ENCODE data around the gene ADAMTSL4. TPM values are rescaled to one million over a fixed set of nuclear protein-coding genes. Genes with fewer than 3 reads are reported as not detected.
"Not testable (repeated sequence)": the region's sequence is repeated elsewhere in the genome, so short reads cannot be mapped to it uniquely, and the experiment has no call there.

The ADAMTSL4 gene
- total and polyA plus RNA-seq, 10 donors, result 2.8 to 19.1 (median 11.1) TPM

DNA sequence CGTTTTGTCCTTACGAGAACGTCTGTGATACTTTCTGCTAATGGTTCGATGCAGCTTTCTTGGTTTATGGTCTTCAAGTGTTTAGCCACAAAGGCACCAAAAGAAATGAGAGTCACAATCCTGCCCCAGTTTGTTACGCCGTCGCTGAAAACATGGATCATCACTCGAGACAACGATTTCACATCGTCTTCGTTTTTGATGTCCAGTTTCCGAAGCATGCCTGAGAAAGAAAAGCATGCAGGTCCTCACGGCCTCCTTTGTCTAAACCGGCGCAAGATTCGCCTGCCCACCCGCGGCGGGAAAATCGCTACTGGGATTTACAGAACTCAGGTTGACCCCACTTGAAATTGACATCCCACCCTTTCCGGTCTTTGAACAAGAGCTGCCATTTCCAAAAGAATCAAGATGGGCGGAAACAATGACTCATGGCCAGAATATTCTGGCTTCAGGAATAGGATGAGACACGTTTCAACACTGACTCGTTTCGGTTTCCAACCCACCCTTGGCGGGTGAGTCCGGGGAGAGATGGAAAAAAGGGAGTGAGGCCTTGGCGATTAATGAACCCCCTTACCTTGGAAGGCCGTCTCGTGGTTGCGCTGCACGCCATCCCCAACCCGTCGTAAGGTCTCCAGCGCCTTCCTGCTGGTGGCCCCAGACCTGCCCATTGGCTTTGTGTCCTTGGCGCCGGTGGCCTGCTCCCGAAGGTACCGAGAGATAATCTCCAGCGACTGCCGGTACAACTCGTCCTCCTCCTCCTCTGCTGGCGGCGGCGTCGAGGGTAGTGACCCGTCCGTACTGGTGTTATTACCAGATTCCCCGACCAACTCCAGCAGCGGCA is 29.3 kb downstream of the ADAMTSL4 start:
- Histone ChIP-seq H3K36me3 (peaks cover 0 to 50% (median 35%) of the 10 kb centered on the region in 6 donors), H3K4me3 (peak overlapping the region; percentile 70 to 96 (median 84)), H3K27ac (peak overlapping the region; percentile 95 to 100 (median 100)), H3K27me3 (replicated peaks in 1 of 7) (no peaks in the 10 kb centered on the region), H3K4me1 (peaks cover 35 to 73% (median 53%) of the 10 kb centered on the region in 6 donors), H3K9me3 (no peaks in the 10 kb centered on the region)
- peak in 2 of 3 donors; percentile 67 to 86 for TF ChIP-seq POLR2AphosphoS5 (IDR thresholded peaks at IDR 0.05)
- TF ChIP-seq, protein P1, sequence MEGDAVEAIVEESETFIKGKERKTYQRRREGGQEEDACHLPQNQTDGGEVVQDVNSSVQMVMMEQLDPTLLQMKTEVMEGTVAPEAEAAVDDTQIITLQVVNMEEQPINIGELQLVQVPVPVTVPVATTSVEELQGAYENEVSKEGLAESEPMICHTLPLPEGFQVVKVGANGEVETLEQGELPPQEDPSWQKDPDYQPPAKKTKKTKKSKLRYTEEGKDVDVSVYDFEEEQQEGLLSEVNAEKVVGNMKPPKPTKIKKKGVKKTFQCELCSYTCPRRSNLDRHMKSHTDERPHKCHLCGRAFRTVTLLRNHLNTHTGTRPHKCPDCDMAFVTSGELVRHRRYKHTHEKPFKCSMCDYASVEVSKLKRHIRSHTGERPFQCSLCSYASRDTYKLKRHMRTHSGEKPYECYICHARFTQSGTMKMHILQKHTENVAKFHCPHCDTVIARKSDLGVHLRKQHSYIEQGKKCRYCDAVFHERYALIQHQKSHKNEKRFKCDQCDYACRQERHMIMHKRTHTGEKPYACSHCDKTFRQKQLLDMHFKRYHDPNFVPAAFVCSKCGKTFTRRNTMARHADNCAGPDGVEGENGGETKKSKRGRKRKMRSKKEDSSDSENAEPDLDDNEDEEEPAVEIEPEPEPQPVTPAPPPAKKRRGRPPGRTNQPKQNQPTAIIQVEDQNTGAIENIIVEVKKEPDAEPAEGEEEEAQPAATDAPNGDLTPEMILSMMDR (IDR thresholded peaks at IDR 0.05 in 8 of 11, conservative IDR thresholded peaks at IDR 0.05 in 3 of 11), result peak in 1 of 11 experiments; percentile 3
- peak in 1 of 3 donors; percentile 55 for TF ChIP-seq POLR2A (IDR thresholded peaks at IDR 0.05)
- intact Hi-C loops (cut with DNase I; ENCODE audit: low total_unique reads), result no loop called here
- 0% methylated on average over 40 to 50 of the region's 50 CpGs for whole genome bisulfite sequencing, 5 donors
- peak; percentile 91 for DNase-seq

DNA sequence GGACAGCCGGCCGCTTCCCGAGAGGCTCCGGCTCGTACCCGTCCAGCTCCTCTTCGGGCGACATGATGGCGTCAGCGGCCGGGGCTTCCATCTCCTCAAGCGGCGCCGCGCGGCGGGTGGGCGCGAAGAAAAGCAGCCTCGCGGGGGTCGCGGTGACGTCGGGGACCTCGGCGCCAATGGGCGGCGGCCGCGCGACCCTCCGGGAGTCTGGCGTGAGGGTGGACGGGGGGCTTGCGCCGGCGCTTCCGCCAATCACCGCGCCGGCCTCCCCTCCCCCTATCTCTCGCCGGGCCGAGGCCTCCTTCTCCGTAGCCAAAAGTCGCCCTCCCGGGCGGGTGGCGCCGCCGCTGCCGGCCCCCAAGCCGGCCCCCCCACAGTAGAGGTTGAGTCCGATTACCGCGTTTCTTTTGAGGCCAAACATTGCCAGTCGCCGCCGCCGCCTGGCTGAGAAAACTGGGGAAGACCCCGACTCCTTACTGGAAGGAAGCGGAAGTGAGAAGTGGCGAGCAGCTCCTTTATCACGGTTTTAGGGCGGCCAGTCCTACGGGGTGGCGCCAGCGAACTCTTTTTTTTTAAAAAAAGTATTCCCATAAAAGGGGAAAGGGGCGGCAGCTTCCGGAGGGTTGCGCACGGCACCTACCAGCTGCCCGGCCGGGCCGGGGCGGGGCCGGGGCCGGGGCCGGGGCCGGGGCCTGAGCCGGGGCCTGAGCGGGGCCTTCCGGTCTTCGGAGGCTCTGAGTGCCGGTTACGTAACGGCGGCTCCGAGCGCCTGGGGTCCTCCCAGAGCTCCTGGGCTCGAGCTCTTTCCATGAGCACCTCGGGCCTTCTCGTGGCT is 30.1 kb downstream of the ADAMTSL4 start, which contains the start of gene MCL1:
TSS of gene MCL1 (minus strand) at position 501 of the 835 bp plus-strand sequence. CDS start at position 421, 80 bp downstream.
- no peaks in the 10 kb centered on the region for H3K9me3 ChIP-seq
- no peaks in the 10 kb centered on the region for H3K27me3 ChIP-seq (replicated peaks in 1 of 7)
- H3K27ac ChIP-seq, result peak within 1 kb of the TSS; percentile 95 to 100 (median 100)
- H3K4me1 ChIP-seq, result peaks cover 26 to 64% (median 45%) of the 10 kb centered on the region in 6 donors
- H3K4me3 ChIP-seq, result peak within 1 kb of the TSS; percentile 70 to 96 (median 84)
- TF ChIP-seq POLR2AphosphoS5 (IDR thresholded peaks at IDR 0.05), result peak; percentile 96 to 100 (median 96)
- TF ChIP-seq, protein P1 (IDR thresholded peaks at IDR 0.05 in 8 of 11, conservative IDR thresholded peaks at IDR 0.05 in 3 of 11), result peak in 6 of 11 experiments; percentile 19 to 52 (median 26)
- peak; percentile 93 to 98 (median 97) for TF ChIP-seq POLR2A (IDR thresholded peaks at IDR 0.05)
- DNase-seq, result peak; percentile 97
- H3K36me3 ChIP-seq, result peaks cover 0 to 41% (median 27%) of the 10 kb centered on the region in 6 donors
- intact Hi-C loops (cut with DNase I; ENCODE audit: low total_unique reads), result no loop called here
- WGBS, 5 donors, result 0 to 1% (median 0%) methylated on average over 38 to 94 of the region's 94 CpGs

DNA sequence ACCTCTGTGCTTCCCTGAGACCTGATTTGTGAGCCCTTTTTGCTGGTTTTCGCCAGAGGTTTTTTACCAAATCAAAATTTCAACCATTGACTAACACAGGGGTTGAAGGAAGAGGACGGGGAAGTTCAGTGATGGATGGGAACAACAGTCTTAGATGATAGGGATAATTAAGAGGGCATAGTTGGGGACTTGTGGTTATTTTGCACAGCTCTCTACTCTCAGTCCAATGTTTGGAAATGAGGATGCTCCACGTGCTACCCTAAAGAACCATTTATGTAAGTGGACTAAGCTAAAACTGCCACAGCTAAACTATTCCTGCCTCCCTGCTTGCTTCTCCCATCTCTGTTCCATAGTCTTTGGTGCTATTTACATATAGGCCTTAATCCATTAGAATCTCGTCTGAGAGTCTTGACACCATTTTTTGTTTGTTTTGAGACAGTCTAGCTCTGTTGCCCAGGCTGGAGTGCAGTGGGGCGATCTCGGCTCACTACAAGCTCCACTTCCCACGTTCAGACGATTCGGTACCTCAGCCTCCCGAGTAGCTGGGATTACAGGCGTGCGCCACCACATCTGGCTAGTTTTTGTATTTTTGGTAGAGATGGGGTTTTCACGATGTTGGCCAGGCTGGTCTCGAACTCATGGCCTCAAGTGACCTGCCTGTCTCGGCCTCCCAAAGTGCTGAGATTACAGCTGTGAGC is 30.9 kb downstream of the ADAMTSL4 start:
- no peaks in the 10 kb centered on the region for H3K9me3 ChIP-seq
- H3K27ac ChIP-seq, result peak overlapping the region; percentile 91 to 100 (median 100)
- WGBS, 5 donors, result 70 to 75% (median 71%) methylated on average over 15 of the region's 15 CpGs
- H3K36me3 ChIP-seq, result peaks cover 0 to 34% (median 21%) of the 10 kb centered on the region in 6 donors
- TF ChIP-seq POLR2A (IDR thresholded peaks at IDR 0.05) (peak in 1 of 3 donors; percentile 9), POLR2AphosphoS5 (IDR thresholded peaks at IDR 0.05) (no peak)
- TF ChIP-seq, protein P1 (IDR thresholded peaks at IDR 0.05 in 8 of 11, conservative IDR thresholded peaks at IDR 0.05 in 3 of 11), result no peak
- intact Hi-C loops (cut with DNase I; ENCODE audit: low total_unique reads), result loop anchor here (5.0 kb wide), 1 partner anchor 42 kb away; no protein-coding TSS in a partner anchor
- no peak for DNase-seq
- no peaks in the 10 kb centered on the region for H3K27me3 ChIP-seq (replicated peaks in 1 of 7)
- H3K4me3 ChIP-seq, result peak overlapping the region; percentile 15 to 96 (median 82)
- peaks cover 19 to 57% (median 37%) of the 10 kb centered on the region in 6 donors for H3K4me1 ChIP-seq

DNA sequence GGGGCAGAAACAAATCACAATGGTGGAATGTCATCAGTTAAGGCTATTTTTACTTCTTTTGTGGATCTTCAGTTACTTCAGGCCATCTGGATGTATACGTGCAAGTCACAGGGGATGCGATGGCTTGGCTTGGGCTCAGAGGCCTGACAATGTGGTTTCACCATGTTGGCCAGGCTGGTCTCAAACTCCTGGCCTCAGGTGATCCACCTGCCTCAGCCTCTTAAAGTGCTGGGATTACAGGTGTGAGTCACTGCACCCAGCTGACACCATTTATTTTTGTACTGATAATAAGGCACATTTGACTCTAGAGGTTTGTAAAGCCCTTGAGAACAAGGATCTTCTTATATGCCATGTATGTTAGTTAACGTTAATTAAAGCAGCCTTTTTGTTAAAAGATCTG is 31.8 kb downstream of the ADAMTSL4 start:
- Histone ChIP-seq H3K4me1 (peaks cover 10 to 48% (median 28%) of the 10 kb centered on the region in 6 donors), H3K27ac (peak overlapping the region in 3 of 8 donors; percentile 15 to 100 (median 99)), H3K36me3 (peaks cover 0 to 25% (median 12%) of the 10 kb centered on the region in 6 donors)
- intact Hi-C loops (cut with DNase I; ENCODE audit: low total_unique reads), result loop anchor here (5.0 kb wide), 1 partner anchor 41 kb away; no protein-coding TSS in a partner anchor
- 88 to 95% (median 93%) methylated on average over 1 to 3 of the region's 3 CpGs for WGBS, 5 donors
- H3K27me3 ChIP-seq (replicated peaks in 1 of 7); H3K9me3 ChIP-seq; H3K4me3 ChIP-seq: not testable (repeated sequence)
- peak; percentile 49 for DNase-seq

DNA sequence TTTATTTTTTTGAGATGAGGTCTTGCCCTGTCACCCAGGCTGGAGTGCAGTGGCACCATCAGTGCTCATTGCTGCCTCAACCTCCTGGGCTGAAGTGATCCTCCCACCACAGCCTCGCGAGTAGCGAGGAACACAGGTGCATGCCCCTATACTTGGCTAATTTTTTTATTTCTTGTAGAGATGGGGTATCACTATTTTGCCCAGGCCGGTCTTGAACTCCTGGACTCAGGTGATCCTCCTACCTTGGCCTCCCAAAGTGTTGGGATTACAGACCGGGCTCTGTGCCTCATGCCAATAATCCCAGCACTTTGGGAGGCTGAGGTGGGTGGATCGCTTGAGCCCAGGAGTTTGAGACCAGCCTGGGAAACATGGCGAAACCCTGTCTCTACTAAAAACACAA is 32.2 kb downstream of the ADAMTSL4 start:
- H3K27me3 ChIP-seq (replicated peaks in 1 of 7); H3K9me3 ChIP-seq; H3K4me3 ChIP-seq: not testable (repeated sequence)
- DNase-seq, result peak; percentile 54
- peak overlapping the region in 3 of 8 donors; percentile 15 to 100 (median 99) for H3K27ac ChIP-seq
- WGBS, 5 donors, result 96 to 100% (median 97%) methylated on average over 7 of the region's 7 CpGs
- H3K36me3 ChIP-seq, result peaks cover 0 to 20% (median 9%) of the 10 kb centered on the region in 6 donors
- H3K4me1 ChIP-seq, result peaks cover 9 to 43% (median 25%) of the 10 kb centered on the region in 6 donors
- intact Hi-C loops (cut with DNase I; ENCODE audit: low total_unique reads), result loop anchor here (5.0 kb wide), 1 partner anchor 41 kb away; no protein-coding TSS in a partner anchor

DNA sequence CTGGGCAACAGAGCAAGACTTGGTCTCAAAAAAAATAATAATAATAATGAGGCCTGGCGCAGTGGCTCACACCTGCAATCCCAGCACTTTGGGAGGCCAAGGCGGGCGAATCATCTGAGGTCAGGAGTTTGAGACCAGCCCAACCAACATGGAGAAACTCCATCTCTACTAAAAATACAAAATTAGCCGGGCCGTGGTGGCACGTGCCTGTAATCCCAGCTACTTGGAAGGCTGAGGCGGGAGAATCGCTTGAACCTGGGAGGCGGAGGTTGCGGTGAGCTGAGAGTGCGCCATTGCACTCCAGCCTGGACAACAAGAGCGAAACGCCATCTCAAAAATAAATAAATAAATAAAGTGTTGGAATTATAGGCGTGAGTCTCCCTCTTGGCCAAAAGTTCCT is 32.8 kb downstream of the ADAMTSL4 start:
- intact Hi-C loops (cut with DNase I; ENCODE audit: low total_unique reads), result loop anchor here (5.0 kb wide), 1 partner anchor 40 kb away; no protein-coding TSS in a partner anchor
- not testable (repeated sequence) for H3K27me3 ChIP-seq (replicated peaks in 1 of 7); H3K9me3 ChIP-seq; H3K4me3 ChIP-seq
- H3K36me3 ChIP-seq, result peaks cover 0 to 15% (median 5%) of the 10 kb centered on the region in 6 donors
- peak; percentile 54 for DNase-seq
- 96 to 99% (median 97%) methylated on average over 14 of the region's 14 CpGs for WGBS, 5 donors
- H3K4me1 ChIP-seq, result peaks cover 9 to 38% (median 25%) of the 10 kb centered on the region in 6 donors
- H3K27ac ChIP-seq, result peak overlapping the region in 3 of 8 donors; percentile 6 to 99 (median 61)

All from spleen (tissue), 11 donors.